ENCODE data around the gene HLCS.

HLCS gene

DNA sequence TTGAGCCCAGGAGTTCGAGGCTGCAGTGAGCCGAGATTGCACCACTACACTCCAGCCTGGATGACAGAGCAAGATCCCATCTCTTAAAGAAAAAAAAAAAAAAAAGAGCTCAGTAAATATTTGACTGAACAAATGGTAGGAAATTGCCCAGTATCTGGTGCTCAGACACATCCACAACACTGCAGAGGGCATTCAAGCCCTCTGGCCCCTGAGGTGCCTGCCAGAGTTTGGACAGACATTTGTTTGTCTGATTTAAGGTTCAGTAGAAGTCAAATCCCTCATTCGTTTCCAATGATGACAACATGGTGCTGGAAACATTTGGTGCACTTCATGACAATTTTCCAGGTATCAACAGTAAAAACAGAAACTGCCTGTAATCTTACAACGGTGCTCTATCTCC, 86.6 kb downstream of the HLCS start:
- no peak overlapping the region for H3K27ac ChIP-seq
- TF ChIP-seq, protein P1, sequence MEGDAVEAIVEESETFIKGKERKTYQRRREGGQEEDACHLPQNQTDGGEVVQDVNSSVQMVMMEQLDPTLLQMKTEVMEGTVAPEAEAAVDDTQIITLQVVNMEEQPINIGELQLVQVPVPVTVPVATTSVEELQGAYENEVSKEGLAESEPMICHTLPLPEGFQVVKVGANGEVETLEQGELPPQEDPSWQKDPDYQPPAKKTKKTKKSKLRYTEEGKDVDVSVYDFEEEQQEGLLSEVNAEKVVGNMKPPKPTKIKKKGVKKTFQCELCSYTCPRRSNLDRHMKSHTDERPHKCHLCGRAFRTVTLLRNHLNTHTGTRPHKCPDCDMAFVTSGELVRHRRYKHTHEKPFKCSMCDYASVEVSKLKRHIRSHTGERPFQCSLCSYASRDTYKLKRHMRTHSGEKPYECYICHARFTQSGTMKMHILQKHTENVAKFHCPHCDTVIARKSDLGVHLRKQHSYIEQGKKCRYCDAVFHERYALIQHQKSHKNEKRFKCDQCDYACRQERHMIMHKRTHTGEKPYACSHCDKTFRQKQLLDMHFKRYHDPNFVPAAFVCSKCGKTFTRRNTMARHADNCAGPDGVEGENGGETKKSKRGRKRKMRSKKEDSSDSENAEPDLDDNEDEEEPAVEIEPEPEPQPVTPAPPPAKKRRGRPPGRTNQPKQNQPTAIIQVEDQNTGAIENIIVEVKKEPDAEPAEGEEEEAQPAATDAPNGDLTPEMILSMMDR (IDR thresholded peaks at IDR 0.05; ENCODE audit: low read depth, low read length): no peak
- H3K27me3 ChIP-seq (ENCODE audit: insufficient read depth, low read depth, severe bottlenecking): no peaks in the 10 kb centered on the region
- H3K36me3 ChIP-seq: peaks cover 17% of the 10 kb centered on the region
- H3K9me3 ChIP-seq (ENCODE audit: severe bottlenecking): peaks cover 16% of the 10 kb centered on the region
- H3K4me3 ChIP-seq (ENCODE audit: low read depth, low read length): no peak overlapping the region
- no peak for DNase-seq

DNA sequence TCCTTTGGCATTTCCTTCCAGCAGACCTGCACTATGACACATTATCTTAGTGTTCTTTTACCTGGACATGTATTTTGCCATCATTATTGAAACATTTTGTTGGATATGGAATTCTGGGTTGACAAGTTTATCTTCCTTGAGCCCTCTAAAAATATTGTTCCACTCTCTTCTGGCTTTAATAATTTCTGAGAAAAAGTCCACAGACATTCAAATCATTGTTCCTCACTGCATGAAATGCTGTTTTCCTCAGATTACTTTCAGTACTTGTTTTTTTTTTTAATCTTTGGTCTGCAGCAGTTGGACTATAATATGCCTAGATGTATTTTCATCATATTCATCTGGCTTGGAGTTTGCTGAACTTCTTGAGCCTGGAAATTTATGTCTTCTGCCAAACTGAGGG, 88.7 kb downstream of the HLCS start:
- DNase-seq: no peak
- Histone ChIP-seq H3K36me3 (peaks cover 2% of the 10 kb centered on the region), H3K27ac (no peak overlapping the region), H3K4me3 (ENCODE audit: low read depth, low read length) (no peak overlapping the region), H3K9me3 (ENCODE audit: severe bottlenecking) (peaks cover 3% of the 10 kb centered on the region), H3K27me3 (ENCODE audit: insufficient read depth, low read depth, severe bottlenecking) (no peaks in the 10 kb centered on the region)
- TF ChIP-seq, protein P1 (IDR thresholded peaks at IDR 0.05; ENCODE audit: low read depth, low read length): no peak

DNA sequence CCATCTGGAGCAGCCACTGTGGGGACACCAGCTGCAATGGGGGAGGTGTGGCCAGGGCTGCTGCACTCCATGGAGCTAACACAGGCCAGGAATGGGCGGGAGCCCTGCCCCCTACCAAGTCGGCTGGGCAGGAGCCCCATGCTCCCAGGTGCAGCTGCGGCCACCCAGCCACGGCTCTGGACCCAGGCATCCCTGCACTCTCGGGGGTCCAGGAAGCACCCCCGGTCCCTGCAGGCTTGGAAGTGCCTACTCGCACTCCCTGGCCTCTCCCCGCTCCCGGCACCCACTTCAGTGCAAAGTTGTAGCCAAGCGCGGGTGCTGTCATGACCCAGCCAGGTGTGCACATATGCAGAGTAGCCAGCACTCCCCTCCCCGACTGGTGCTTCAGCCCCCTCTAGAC, 91.8 kb downstream of the HLCS start:
- H3K9me3 ChIP-seq (ENCODE audit: severe bottlenecking): peaks cover 3% of the 10 kb centered on the region
- H3K27ac ChIP-seq: no peak overlapping the region
- TF ChIP-seq, protein P1 (IDR thresholded peaks at IDR 0.05; ENCODE audit: low read depth, low read length): no peak
- DNase-seq: no peak
- peaks cover 2% of the 10 kb centered on the region for H3K36me3 ChIP-seq
- H3K27me3 ChIP-seq (ENCODE audit: insufficient read depth, low read depth, severe bottlenecking): no peaks in the 10 kb centered on the region
- no peak overlapping the region for H3K4me3 ChIP-seq (ENCODE audit: low read depth, low read length)

DNA sequence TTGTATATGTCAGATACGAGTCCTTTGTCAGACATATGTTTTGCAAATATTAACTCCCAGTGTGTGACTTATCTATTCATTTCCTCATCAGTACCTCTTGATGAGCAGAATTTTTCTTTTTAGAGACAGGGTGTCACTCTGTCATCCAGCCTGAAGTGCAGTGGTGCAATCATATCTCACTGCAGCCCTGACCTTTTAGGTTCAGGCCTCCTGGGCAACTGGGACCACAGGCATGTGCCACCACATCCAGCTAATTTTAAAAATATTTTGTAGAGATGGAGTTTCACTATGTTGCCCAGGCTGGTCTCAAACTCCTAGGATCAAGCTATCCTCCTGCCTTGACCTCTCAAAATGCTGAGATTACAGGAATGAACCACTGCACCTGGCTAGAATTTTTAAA, 93.0 kb downstream of the HLCS start:
- TF ChIP-seq, protein P1 (IDR thresholded peaks at IDR 0.05; ENCODE audit: low read depth, low read length): no peak
- Histone ChIP-seq H3K9me3 (ENCODE audit: severe bottlenecking) (peaks cover 3% of the 10 kb centered on the region), H3K4me3 (ENCODE audit: low read depth, low read length) (no peak overlapping the region), H3K27ac (no peak overlapping the region), H3K36me3 (no peaks in the 10 kb centered on the region; the same call in none of the 2 replicates), H3K27me3 (ENCODE audit: insufficient read depth, low read depth, severe bottlenecking) (no peaks in the 10 kb centered on the region)
- DNase-seq: no peak

DNA sequence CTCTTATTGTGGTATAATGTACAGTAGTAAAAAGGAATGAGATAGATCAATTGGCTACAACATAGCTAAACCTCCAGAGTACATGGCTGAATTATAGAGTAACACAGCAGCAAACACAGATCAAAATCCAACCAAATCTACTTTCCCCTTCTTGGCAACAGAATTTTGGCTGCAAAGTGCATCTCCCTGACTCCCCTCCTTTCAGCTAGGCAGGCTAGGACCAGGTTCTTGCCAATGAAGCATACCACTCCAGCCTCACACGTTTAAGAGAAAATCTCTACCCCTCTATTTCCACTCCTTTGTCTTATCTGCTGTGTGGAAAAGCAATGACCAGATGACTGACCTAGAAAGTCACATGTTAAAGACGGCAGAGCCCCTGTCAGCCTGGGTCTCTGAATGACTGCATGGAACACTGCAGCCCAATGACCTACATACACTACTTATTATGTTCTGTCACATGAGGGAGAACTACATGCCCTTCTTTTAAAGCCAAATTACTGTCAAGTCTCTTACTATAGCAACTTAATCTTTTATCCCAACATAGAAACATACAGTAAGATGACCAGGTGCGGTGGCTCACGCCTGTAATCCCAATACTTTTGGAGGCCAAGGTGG, 99.1 kb downstream of the HLCS start:
- Histone ChIP-seq H3K27ac (no peak overlapping the region), H3K9me3 (ENCODE audit: severe bottlenecking) (no peaks in the 10 kb centered on the region), H3K27me3 (ENCODE audit: insufficient read depth, low read depth, severe bottlenecking) (no peaks in the 10 kb centered on the region), H3K4me3 (ENCODE audit: low read depth, low read length) (no peak overlapping the region), H3K36me3 (no peaks in the 10 kb centered on the region)
- DNase-seq: no peak
- TF ChIP-seq, protein P1 (IDR thresholded peaks at IDR 0.05; ENCODE audit: low read depth, low read length): no peak

DNA sequence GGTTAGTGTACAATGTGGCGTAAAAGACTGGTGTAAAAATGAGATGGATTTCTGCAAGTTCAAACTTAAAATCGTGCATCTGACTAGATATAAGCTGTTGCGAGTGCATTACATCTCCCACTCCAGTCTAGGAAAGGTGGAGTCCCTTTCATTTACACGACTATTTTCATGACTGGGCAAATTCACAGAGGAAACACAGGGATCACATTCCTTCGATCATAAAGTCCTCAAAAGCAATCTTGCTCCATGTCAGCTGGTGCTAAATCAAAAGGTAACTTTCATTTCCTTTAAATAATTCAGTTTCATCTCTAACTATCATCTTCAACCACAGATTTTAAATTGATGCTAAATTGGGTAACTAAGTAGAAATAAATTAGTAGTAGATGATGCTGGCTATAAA, 100.0 kb downstream of the HLCS start:
- Histone ChIP-seq H3K9me3 (ENCODE audit: severe bottlenecking) (no peaks in the 10 kb centered on the region), H3K27me3 (ENCODE audit: insufficient read depth, low read depth, severe bottlenecking) (no peaks in the 10 kb centered on the region), H3K4me3 (ENCODE audit: low read depth, low read length) (no peak overlapping the region), H3K36me3 (no peaks in the 10 kb centered on the region), H3K27ac (no peak overlapping the region)
- no peak for DNase-seq
- TF ChIP-seq, protein P1 (IDR thresholded peaks at IDR 0.05; ENCODE audit: low read depth, low read length): no peak

Data from WERI-Rb-1 (cell line).